Measurements from ENCODE around the gene FADD.

DNA sequence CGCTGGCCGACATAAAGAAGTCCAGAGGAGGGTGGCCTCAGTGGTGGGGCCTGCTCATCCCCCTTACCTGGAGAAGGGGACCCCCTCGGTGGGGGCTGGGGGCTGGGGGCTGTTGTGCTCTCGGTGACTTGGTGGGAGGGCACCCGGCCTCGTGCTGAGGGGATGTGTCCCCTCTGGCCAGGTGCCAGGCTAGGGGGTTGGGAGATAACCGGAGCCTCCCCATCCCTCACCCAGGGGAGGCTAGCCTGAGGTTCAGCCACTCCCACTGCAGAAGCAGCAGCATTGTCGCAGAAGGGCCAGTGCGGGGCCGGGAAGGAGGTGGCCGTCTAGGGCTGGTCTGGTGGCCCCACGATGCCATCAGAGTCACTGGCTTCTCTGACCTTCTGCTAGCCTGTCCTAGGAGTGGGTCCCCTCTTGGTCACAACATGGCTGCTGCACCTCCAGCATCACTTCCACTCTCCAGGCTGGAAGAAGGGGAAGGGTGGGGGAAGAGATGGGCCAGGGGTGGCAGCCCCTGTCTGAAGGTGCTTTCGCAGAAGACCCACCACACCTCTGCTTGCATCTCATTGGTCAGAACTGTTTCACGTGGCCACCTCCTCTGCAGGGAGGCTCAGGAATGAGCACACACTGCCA, 44.2 kb upstream of the FADD start:
- no peak for TF ChIP-seq EZH2phosphoT487 (IDR thresholded peaks at IDR 0.05)
- TF ChIP-seq, protein P1, sequence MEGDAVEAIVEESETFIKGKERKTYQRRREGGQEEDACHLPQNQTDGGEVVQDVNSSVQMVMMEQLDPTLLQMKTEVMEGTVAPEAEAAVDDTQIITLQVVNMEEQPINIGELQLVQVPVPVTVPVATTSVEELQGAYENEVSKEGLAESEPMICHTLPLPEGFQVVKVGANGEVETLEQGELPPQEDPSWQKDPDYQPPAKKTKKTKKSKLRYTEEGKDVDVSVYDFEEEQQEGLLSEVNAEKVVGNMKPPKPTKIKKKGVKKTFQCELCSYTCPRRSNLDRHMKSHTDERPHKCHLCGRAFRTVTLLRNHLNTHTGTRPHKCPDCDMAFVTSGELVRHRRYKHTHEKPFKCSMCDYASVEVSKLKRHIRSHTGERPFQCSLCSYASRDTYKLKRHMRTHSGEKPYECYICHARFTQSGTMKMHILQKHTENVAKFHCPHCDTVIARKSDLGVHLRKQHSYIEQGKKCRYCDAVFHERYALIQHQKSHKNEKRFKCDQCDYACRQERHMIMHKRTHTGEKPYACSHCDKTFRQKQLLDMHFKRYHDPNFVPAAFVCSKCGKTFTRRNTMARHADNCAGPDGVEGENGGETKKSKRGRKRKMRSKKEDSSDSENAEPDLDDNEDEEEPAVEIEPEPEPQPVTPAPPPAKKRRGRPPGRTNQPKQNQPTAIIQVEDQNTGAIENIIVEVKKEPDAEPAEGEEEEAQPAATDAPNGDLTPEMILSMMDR (IDR thresholded peaks at IDR 0.05) = no peak
- no peak for TF ChIP-seq EZH2 (IDR thresholded peaks at IDR 0.05)
